HFFc6 (cell line): ENCODE data around the gene DSTN. TPM values are rescaled to one million over a fixed set of nuclear protein-coding genes. Genes with fewer than 3 reads are reported as not detected.
A peak's percentile ranks its signal among the peaks of the same experiment; 100 is the strongest.

Experiments
- DNase-seq: peaks from one replicate; pipeline ENCODE4 v3.0.0-alpha.2; 2018
- H3K27ac Mint-ChIP-seq: 2 replicates; pipeline ENCODE4 v1.8.0; 2020; ENCODE audit warnings: mild to moderate bottlenecking, mixed read lengths
- H3K27me3 Mint-ChIP-seq: 2 replicates; pipeline ENCODE4 v1.8.0; 2021; ENCODE audit warnings: mild to moderate bottlenecking, moderate library complexity, mixed read lengths; ENCODE audit not compliant: insufficient read depth
- H3K36me3 Mint-ChIP-seq: 2 replicates; pipeline ENCODE4 v1.8.0; 2021; ENCODE audit warnings: low read depth, mixed read lengths
- H3K4me1 Mint-ChIP-seq: 2 replicates; pipeline ENCODE4 v1.8.0; 2020; ENCODE audit warnings: low read depth, mixed read lengths
- H3K4me3 Mint-ChIP-seq: 2 replicates; pipeline ENCODE4 v1.8.0; 2020; ENCODE audit warnings: mild to moderate bottlenecking, moderate library complexity, mixed read lengths
- H3K9me3 Mint-ChIP-seq: 2 replicates; pipeline ENCODE4 v1.8.0; 2020; ENCODE audit warnings: mild to moderate bottlenecking, mixed read lengths
- CTCF ChIP-seq: fragments of 200-600 bp; sonication (generic); IDR thresholded peaks from 2 replicates; pipeline ENCODE4 v1.5.0; 2021; ENCODE audit warnings: antibody characterized with exemption, mild to moderate bottlenecking
- total RNA-seq, 6 experiments: library from RNA; stranded (reverse); fragmentation: NEBNext Ultra II Directional; extraction: Animal tissue kit (Norgen Biotek cat#: 25700); gene quantifications; 2 replicates in 1 of 6; 3 replicates in 5 of 6; pipeline ENCODE4 v1.2.3, GENCODE V29; 2021

The DSTN gene
- total RNA-seq, 6 experiments from 2014 or later: 497 to 624 (median 521) TPM

GRCh38 chr20:17570347-17571152 lies 675 bp downstream of the DSTN start:
- Mint-ChIP-seq H3K36me3 (peaks cover 23% of the 10 kb centered on the region), H3K4me1 (peaks cover 59% of the 10 kb centered on the region), H3K27me3 (no peaks in the 10 kb centered on the region; the same call in 1 of the 2 replicates), H3K4me3 (peak overlapping the region; percentile 97), H3K9me3 (no peaks in the 10 kb centered on the region), H3K27ac (peak overlapping the region; percentile 90)
- DNase-seq: peak; percentile 45
- TF ChIP-seq CTCF: peak; percentile 47

GRCh38 chr20:17571153-17571527 lies 1.3 kb downstream of the DSTN start:
- peaks cover 59% of the 10 kb centered on the region for H3K4me1 Mint-ChIP-seq
- H3K27ac Mint-ChIP-seq: peak overlapping the region; percentile 90
- no peaks in the 10 kb centered on the region; the same call in 1 of the 2 replicates for H3K27me3 Mint-ChIP-seq
- H3K4me3 Mint-ChIP-seq: peak overlapping the region; percentile 97
- H3K36me3 Mint-ChIP-seq: peaks cover 28% of the 10 kb centered on the region
- no peaks in the 10 kb centered on the region for H3K9me3 Mint-ChIP-seq
- no peak for TF ChIP-seq CTCF
- no peak for DNase-seq

GRCh38 chr20:17572034-17572638 lies 2.3 kb downstream of the DSTN start:
- H3K36me3 Mint-ChIP-seq: peaks cover 31% of the 10 kb centered on the region
- no peaks in the 10 kb centered on the region; the same call in 1 of the 2 replicates for H3K27me3 Mint-ChIP-seq

GRCh38 chr20:17573463-17573862 lies 3.6 kb downstream of the DSTN start:
- no peak for TF ChIP-seq CTCF
- peaks cover 56% of the 10 kb centered on the region for H3K4me1 Mint-ChIP-seq

More at GRCh38 chr20:17572034-17572638, 2.3 kb downstream of the DSTN start:
- TF ChIP-seq CTCF: no peak
- Mint-ChIP-seq H3K4me1 (peaks cover 63% of the 10 kb centered on the region), H3K4me3 (peak overlapping the region; percentile 97), H3K27ac (peak overlapping the region; percentile 90), H3K9me3 (no peaks in the 10 kb centered on the region)
- no peak for DNase-seq

GRCh38 chr20:17576215-17576614 lies 6.3 kb downstream of the DSTN start:
- peaks cover 78% of the 10 kb centered on the region for H3K4me1 Mint-ChIP-seq
- no peaks in the 10 kb centered on the region for H3K9me3 Mint-ChIP-seq
- no peaks in the 10 kb centered on the region; the same call in 1 of the 2 replicates for H3K27me3 Mint-ChIP-seq
- no peak overlapping the region for H3K27ac Mint-ChIP-seq
- H3K4me3 Mint-ChIP-seq: no peak overlapping the region
- TF ChIP-seq CTCF: no peak
- DNase-seq: no peak
- peaks cover 33% of the 10 kb centered on the region for H3K36me3 Mint-ChIP-seq

More at GRCh38 chr20:17573463-17573862, 3.6 kb downstream of the DSTN start:
- Mint-ChIP-seq H3K27ac (0 out of 2 replicates have a peak overlapping the region, but pooled peaks have one; percentile 4), H3K9me3 (no peaks in the 10 kb centered on the region), H3K27me3 (no peaks in the 10 kb centered on the region; the same call in 1 of the 2 replicates), H3K4me3 (peak overlapping the region; percentile 97), H3K36me3 (peaks cover 31% of the 10 kb centered on the region)
- DNase-seq: no peak
